HG02588 (cell line): ENCODE results near the gene RARRES2.

Source experiments
- ATAC-seq: cut with Tn5 transposase; IDR thresholded peaks from one replicate; pipeline ENCODE4 v1.9.1; 2021; ENCODE audit warnings: mild to moderate bottlenecking, moderate library complexity; ENCODE audit not compliant: unreplicated experiment

Gene RARRES2

DNA sequence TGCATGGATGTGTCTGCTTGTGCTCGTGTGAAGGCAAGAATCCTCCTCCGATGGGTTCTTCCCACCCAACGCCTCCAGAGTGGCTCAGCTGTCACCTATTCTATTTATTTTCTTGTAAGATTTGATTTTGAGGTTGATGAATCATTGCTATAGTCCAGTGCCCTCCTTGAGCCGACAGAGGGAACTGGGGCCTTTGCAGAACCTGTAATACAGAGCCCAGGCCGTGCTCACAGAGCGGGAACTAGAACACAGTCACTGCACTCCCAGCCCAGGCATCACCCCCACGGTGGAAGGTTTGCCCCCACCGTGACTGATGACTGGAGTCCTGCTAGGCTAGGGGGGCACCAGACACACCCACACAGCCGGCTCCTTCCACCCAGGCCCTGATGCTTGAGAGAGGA, 2.0 kb downstream of the RARRES2 start:
- ATAC-seq = no peak

DNA sequence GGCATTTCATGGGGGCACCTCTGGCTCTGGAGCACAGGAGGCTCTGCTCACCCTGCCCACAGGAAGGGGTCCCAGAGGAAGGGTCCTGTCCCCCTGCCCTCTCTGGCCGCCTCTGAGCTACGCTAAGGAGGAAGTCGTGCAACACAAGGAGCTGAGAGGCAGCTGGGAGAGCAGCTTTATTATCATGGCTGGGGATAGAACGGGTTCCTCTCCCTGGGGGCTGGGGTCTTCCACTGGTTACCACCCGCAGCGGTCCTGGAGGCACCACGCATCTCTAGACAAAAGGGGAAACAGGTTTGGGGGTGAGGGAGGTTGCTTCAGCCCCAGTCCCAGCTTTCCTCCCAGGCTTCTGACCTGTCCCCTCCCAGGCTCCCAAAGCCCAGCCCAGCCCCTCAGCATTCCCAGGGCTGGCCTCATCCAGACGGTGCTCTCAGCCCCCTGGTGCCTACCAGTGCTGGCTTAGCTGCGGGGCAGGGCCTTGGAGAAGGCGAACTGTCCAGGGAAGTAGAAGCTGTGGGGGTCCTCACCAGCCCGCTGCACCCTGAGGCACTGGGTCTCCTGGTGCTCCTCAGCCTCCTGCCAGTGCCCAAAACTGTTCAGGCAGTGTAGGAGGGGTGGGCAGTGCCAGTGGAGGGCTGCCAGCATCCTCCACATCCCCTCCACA, 3.1 kb downstream of the RARRES2 start:
- ATAC-seq = no peak

DNA sequence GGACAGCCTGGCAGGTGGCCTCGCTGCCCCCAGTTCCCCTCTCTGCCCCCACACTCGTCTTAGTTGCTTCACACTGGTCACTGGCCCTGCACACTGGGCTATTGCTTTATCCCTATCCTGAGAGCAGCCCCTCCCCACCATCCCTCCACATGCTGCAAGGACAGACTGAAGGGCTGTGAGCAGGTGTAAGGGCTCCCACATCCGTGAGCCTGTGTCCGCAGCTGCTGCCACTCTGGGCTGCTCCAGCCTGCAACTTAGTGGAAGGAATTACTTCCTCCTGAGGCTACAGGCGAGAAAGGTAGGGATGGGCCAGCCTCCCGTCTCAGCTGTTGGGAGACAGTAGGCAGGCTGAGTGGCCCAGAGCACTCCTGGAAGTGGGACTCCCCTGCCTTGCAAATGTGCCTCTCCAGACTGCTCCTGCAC, 3.8 kb downstream of the RARRES2 start:
- ATAC-seq = no peak

DNA sequence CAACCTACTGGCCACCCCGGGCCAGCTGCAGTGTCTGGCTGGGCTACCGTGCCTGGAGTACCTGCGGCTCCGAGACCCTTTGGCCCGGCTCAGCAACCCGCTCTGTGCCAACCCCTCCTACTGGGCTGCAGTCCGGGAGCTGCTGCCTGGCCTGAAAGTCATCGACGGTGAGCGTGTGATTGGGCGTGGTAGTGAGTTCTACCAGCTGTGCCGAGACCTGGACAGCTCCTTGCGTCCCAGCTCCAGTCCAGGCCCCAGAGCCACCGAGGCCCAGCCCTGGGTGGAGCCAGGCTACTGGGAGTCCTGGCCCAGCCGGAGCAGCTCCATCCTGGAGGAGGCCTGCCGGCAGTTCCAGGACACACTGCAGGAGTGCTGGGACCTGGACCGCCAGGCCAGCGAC, 4.2 kb downstream of the RARRES2 start:
- no peak for ATAC-seq

DNA sequence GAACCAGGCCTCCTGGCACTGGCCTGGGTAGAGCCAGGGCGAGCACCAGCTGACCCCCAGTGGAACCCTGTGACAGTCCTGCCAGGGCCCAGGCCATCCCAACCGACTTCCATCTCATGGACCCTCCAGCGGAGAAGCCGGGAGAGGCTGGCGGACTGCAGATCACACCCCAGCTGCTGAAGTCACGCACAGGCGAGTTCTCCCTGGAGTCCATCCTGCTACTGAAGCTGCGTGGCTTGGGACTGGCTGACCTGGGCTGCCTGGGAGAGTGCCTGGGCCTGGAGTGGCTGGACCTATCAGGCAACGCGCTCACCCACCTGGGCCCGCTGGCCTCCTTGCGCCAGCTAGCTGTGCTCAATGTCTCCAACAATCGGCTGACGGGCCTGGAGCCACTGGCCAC, 4.7 kb downstream of the RARRES2 start:
- ATAC-seq = no peak

DNA sequence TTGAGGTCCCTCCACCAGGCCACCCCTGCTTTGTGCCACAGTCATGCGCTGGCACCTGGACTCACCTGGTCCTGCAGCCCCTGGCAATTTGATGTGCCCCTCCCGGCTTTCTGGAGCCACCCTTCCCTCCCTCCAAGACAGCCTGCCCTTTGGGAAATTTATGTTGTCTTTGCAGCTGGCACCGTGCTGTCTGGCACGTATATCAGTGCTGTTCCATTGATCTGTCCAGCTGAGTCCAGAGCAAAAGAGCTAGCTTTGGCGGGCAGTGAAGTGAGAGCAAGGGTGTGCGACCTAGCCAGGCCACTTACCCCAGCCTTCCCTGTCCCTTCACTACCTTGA, 5.7 kb downstream of the RARRES2 start:
- no peak for ATAC-seq

DNA sequence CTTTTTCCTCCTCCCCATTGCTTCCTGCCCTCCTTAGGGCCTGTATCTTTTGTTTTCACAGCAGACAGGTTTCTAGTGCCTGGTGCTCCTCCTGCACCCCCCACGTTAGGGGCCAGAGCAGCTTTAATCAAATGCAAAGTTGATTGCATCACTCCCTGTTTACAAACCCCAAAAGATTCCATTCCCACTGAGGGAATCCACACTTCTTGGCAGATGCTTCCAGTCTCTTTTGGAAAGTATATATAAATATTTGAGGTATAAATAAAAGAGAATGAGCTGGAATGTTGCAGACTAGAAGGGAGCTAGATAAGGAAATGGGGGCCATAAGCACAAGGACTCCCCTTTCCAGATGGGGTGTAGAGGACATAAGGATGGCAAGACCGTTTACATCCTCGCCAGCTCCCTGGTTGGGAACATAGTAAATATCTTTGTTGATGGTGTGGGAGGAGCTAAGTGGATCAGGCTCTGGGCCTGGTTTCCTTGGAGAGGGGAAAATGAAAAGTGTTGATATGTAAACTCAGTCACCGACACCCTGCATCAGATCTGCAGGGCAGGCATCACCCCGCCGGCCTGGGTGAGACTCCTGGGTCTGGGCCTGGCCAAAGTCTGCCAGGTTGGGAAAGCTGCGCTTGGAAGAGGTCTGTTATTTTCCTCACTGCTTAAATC, 6.2 kb downstream of the RARRES2 start:
- ATAC-seq = no peak

DNA sequence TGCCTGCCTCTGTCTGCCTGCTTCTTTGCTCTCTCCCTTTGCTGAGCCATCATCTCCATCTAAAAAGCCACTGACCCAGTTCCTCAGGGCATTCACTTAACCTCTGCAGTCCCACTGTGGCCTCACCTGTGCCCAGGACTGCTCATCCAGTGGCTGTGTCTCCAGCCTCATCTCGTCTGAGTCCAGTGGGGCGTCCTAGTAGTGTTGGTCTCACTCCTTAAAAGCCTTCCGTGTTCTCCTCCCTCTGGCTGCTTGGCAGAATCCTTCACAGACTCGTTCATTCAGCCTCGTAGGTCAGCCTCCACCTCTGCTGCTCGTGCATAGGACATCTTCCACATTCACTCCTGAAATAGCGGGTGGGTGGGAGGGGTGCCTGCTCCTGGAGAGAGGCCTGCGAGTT, 7.3 kb downstream of the RARRES2 start:
- ATAC-seq = no peak

DNA sequence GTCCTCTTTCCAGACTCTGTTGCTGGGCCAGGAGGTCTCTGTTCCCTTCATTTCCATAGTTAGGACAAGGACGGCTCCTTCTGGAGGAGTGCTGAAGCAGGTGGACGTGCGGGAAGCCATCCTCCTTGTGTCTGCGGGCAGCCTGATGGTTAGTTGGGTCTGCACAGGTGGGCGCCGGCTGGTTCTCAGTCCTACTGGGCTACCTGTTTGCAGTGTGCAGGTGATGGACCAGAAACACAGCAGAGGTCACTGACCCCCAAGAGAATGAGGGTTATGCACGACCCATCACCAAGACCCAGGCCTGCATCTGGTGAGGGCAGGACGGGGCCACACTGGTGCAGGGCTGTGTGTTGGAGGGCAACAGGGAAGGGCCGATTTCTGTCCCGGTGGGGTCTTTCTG, 7.8 kb downstream of the RARRES2 start:
- no peak for ATAC-seq

DNA sequence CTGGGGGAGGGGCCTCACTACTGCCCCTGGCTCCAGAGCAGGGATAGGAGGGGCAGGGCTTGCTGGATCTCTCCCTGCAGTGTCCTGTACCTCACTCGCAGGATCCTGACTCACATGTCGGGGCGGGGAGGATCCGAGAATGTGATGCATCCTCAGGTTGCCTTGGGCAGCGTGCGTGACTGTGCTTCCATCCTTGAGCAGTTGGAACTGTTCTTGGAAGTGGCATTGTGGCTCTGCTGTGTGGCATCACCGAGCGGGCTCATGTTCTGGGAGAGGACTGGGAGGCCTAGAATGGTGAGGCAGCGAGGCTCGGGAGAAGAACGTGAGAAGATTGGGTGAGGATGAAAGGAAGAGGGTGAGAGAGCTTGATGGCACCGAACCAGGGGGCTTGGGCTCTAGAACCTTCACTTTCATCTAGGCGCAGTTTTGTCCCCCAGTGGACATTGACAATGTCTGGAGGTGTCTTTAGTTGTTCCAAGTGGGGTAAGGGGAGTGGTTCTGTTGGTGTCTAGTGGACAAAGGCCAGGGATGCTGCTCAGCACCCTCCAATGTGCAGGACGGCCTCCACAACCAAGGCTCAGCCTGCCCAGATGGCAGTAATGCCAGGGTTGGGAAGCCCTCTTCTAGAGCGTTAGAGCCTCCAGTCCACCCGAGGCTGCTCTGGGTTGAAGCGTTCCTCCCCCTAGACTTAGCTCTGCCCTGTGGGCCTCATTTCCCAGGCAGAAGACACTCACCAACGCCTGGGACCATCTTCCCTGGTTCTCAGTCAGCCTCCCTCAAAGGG, 8.4 kb downstream of the RARRES2 start:
- no peak for ATAC-seq

DNA sequence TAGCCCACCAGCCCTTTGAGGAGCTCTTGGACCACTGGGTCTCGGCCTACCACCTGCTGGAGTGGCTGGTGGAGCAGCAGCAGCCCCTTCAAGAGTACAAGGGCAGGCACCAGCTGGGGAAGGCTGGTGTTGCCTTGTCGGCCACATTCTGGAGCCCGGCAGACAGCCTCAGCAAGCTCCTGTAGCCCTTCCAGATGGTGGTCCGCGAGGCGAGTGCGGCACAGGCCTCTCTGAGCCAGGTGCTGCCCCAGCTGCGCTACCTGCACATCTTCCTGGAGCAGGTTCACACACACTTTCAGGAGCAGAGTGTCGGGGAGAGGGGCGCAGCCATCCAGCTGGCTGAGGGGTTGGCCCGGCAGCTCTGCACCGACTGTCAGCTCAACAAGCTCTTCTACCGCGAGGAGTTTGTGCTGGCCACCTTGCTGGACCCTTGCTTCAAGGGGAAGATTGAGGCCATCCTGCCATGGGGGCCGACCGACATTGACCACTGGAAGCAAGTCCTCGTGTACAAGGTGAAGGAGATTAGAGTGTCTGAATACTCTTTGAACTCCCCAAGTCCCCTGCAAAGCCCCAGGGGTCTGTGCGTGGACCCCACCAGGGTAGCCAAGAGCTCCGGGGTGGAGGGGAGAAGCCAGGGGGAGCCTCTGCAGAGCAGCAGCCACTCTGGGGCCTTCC, 11.1 kb downstream of the RARRES2 start:
- no peak for ATAC-seq

DNA sequence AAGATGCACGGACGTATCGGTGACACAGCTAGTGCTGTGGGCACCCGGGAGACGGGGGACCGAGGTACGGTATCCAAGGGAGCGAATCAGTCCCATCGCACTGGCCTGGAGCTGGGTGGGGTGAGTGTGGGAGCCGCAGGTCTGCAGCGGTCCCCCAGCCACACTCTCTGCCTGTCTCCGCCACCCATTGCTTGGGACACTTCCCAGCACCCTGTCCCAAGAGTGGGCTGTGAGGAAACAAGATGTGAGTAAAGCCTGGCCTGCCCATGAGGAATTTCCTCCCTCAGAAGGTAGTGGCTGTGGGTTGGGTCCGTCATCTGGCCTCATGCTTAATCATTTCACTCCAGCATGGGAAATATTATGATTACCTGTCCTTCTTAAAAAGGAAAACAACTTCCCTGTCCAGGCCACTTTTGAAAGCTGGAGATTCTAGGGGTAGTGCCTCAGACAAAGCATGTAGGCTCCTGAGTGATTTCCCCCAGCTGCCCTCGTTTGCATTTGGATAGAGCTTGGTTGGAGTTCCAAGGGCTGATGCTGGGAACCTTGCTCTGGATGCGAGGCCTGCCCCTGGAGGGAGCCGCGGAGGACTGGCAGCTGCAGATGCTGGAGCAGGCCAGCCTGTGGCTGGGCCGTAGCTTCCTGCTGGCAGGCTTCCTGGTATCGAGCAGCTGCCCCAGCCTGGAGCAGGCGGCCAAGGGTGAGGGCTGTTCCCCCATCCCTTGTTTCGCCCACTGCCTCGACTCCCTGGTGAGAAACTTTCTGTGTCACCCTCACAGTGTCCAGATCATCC, 11.9 kb downstream of the RARRES2 start:
- ATAC-seq = no peak

DNA sequence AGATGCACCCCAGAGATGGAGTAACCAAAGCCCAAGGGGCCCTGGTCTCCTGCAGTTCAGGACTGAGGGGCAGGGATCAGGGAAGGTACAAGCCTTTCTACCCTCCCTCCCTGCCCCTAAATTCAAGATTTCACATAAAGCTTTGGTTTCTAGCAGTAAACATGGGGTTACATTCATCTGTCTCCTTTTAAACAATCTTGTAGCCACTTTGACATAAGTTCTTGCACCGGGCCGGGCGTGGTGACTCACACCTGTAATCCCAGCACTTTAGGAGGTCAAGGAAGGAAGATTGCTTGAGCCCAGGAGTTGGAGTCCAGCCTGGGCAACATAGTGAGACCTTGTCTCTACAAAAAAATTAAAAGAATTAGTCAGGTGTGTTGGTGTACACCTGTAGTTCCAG, 14.1 kb downstream of the RARRES2 start:
- no peak for ATAC-seq

DNA sequence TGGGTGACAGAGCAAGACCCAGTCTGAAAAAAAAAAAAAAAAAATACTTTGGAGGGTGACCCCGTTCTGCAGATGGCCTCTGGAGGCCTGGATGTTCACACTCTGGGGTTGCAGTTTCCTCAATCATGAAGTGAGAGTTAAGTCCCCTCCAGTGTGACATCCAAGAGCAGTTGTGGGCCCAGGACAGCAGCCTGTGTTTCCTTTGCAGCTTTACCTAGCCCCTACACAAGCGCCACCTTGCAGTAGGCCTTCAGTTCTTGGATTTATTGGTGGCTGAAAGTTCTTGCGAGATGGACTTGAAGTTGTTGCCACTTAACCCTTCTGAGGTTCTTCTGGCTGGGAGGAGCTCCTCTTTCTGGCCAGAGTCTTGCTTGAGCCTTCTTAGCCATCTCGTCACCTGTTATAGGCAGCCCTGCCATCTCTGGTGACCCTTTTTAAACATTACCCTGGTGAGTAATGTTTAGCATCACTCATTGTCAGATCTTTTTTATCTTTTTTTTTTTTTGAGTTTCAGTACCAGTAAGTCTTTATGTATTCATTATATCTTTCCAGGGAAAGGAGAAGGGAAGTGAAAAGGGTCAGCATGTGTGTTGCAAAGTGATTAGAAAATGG, 14.7 kb downstream of the RARRES2 start:
- no peak for ATAC-seq

DNA sequence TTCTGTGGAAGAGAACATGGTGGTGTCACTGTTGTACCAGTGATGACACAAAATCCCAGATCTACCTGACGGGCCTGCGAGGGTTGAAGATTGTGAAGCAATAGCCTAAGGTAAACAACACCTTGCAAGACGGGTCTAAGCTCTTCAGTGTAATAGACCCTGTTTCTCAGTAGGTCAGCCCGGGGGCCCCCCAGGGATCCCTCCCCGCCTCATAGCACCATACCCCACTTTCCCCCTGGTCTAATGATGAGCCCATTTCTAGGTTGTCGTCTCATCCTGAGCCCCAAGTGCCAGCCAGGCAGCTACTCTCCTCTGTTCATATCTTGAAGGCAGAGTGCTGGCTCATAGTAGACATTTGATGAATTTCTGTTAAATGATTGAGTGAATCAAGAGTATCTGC, 15.5 kb downstream of the RARRES2 start:
- no peak for ATAC-seq

DNA sequence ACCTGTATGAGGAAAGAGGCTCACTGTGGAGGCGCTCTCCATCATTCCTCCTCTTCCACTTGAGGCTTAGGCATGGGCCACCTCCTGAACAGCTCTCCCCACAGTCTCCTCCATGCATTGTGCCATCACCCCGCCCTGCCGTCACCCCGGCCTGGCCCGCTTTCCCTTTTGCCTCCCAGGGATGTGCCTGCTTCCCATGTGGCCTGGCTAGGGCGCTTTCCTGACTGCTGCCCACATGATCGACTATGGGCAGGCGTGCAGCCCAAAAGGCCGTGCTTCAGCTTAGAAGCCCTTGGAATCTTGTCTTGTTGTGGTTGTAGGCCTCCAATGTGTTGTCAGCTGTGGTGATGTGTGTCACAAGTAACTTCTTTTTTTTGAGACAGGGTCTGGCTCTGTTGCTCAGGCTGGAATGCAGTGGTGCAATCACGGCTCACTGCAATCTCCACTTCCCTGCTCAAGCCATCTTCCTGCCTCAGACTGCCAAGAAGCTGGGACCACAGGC, 16.3 kb downstream of the RARRES2 start:
- no peak for ATAC-seq

DNA sequence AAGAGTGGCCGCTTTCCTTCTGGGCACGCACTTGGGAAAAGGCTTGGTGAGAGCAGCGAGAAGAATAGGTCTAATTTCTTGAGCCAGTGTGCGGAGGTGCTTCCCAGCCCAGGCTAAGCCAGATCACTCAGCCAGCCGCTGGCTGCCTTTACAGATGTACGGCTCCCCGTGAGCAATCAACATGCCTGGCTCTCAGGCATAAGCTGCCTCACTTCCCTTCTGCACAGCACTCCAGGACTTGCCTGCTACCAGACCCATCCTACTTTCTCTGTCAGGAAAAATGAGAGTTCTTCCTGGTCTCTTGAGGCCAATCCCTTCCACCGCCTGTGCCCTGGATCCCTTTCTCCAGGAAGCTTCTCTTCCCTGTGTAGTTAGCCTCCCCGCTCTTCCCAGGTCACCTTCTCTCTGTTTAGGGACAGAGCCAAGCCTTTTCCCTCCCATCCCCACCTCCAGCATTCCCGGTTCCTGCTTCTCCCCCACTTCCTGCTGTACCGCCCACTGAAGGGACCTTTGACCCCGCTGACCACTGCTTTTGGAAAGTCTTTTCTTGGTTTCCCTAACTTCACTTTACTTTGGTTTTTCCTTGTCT, 17.0 kb downstream of the RARRES2 start:
- no peak for ATAC-seq

DNA sequence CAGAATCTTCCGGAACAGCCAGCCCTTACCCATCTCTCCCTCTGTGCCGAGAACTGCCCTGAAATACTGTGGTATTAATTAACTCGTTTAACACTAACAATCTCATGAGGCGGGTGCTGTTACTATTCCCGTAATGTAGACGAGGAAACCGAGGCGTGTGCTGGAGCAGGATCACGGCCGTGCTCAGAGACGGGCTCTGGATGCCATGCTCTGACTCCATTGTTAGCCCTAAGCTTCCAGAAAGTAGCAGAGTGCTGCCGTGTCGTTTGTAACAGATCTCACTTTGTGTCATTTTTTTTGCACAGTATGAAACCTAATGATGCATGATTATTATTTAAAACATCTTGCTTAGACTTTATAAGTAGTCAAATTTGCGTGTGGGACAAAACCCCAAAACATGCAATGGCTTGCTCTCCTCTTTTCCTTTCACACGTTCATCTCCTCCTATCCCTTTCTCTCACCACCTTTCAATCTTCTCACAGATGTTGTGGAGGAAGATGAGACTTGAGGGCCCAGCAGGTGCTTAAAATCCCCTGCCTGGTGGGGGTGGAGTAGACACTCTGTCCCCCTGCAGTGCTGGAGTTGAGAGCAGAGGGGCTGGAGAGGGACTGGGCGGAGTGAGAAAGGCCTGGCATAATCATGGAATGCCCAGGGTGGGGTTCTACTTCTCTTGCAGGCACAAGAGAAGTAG, 17.6 kb downstream of the RARRES2 start:
- ATAC-seq = peak; percentile 7
